ENCODE results near the gene DISP3. TPM values are rescaled to one million over a fixed set of nuclear protein-coding genes. Genes with fewer than 3 reads are reported as not detected.

DISP3 gene
- total and polyA plus RNA-seq, 2 of the 13 experiments (the other 11 are each of a cell fraction or from before 2014, with no cell fraction given), result 0.08 to 0.13 TPM

DNA sequence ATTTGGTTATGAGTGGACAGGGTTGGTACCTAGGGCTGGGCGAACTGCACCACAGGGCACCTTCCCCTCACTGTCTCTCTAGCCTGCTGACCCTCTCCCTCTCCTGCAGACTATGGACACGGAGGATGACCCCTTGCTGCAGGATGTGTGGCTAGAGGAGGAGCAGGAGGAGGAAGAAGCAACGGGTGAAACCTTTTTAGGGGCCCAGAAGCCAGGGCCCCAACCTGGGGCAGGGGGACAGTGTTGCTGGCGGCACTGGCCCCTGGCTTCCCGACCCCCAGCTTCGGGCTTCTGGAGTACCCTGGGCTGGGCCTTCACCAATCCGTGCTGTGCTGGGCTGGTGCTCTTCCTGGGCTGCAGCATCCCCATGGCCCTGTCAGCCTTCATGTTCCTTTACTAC, 21.9 kb downstream of the DISP3 start (continued):
- no peak for TF ChIP-seq HNRNPK (IDR thresholded peaks at IDR 0.05; ENCODE audit: low read depth, low read length, poor library complexity, severe bottlenecking)
- no peak for TF ChIP-seq ZNF589 (CRISPR knock-in tag; conservative IDR thresholded peaks at IDR 0.05)
- TF ChIP-seq, protein P1, sequence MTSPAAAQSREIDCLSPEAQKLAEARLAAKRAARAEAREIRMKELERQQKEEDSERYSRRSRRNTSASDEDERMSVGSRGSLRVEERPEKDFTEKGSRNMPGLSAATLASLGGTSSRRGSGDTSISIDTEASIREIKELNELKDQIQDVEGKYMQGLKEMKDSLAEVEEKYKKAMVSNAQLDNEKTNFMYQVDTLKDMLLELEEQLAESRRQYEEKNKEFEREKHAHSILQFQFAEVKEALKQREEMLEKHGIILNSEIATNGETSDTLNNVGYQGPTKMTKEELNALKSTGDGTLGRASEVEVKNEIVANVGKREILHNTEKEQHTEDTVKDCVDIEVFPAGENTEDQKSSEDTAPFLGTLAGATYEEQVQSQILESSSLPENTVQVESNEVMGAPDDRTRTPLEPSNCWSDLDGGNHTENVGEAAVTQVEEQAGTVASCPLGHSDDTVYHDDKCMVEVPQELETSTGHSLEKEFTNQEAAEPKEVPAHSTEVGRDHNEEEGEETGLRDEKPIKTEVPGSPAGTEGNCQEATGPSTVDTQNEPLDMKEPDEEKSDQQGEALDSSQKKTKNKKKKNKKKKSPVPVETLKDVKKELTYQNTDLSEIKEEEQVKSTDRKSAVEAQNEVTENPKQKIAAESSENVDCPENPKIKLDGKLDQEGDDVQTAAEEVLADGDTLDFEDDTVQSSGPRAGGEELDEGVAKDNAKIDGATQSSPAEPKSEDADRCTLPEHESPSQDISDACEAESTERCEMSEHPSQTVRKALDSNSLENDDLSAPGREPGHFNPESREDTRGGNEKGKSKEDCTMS (CRISPR knock-in tag; conservative IDR thresholded peaks at IDR 0.05), result no peak
- no peak for TF ChIP-seq TBP (CRISPR knock-in tag; IDR thresholded peaks at IDR 0.05)
- no peak for TF ChIP-seq ZBTB7A (CRISPR knock-in tag; IDR thresholded peaks at IDR 0.05)
- TF ChIP-seq HOXD1 (CRISPR knock-in tag; IDR thresholded peaks at IDR 0.05), result no peak
- TF ChIP-seq RFX1 (IDR thresholded peaks at IDR 0.05), result no peak
- TF ChIP-seq, protein P2, sequence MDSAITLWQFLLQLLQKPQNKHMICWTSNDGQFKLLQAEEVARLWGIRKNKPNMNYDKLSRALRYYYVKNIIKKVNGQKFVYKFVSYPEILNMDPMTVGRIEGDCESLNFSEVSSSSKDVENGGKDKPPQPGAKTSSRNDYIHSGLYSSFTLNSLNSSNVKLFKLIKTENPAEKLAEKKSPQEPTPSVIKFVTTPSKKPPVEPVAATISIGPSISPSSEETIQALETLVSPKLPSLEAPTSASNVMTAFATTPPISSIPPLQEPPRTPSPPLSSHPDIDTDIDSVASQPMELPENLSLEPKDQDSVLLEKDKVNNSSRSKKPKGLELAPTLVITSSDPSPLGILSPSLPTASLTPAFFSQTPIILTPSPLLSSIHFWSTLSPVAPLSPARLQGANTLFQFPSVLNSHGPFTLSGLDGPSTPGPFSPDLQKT (CRISPR knock-in tag; IDR thresholded peaks at IDR 0.05; ENCODE audit: borderline replicate concordance), result no peak
- TF ChIP-seq, protein P3, sequence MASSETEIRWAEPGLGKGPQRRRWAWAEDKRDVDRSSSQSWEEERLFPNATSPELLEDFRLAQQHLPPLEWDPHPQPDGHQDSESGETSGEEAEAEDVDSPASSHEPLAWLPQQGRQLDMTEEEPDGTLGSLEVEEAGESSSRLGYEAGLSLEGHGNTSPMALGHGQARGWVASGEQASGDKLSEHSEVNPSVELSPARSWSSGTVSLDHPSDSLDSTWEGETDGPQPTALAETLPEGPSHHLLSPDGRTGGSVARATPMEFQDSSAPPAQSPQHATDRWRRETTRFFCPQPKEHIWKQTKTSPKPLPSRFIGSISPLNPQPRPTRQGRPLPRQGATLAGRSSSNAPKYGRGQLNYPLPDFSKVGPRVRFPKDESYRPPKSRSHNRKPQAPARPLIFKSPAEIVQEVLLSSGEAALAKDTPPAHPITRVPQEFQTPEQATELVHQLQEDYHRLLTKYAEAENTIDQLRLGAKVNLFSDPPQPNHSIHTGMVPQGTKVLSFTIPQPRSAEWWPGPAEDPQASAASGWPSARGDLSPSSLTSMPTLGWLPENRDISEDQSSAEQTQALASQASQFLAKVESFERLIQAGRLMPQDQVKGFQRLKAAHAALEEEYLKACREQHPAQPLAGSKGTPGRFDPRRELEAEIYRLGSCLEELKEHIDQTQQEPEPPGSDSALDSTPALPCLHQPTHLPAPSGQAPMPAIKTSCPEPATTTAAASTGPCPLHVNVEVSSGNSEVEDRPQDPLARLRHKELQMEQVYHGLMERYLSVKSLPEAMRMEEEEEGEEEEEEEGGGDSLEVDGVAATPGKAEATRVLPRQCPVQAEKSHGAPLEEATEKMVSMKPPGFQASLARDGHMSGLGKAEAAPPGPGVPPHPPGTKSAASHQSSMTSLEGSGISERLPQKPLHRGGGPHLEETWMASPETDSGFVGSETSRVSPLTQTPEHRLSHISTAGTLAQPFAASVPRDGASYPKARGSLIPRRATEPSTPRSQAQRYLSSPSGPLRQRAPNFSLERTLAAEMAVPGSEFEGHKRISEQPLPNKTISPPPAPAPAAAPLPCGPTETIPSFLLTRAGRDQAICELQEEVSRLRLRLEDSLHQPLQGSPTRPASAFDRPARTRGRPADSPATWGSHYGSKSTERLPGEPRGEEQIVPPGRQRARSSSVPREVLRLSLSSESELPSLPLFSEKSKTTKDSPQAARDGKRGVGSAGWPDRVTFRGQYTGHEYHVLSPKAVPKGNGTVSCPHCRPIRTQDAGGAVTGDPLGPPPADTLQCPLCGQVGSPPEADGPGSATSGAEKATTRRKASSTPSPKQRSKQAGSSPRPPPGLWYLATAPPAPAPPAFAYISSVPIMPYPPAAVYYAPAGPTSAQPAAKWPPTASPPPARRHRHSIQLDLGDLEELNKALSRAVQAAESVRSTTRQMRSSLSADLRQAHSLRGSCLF (CRISPR knock-in tag; IDR thresholded peaks at IDR 0.05; ENCODE audit: borderline replicate concordance), result no peak

Data from HepG2 (cell line).